22Rv1 (cell line): ENCODE results near the gene AOAH.

Experiments used
- ZFX ChIP-seq: fragments of 450-650 bp; IDR thresholded peaks from 2 replicates; pipeline ENCODE4 v1.6.1; 2017; ENCODE audit warnings: antibody characterized with exemption, borderline replicate concordance
- TF ChIP-seq, protein P1 (sequence below): fragments of 450-650 bp; IDR thresholded peaks from 2 replicates; pipeline ENCODE4 v1.5.1; 2017; ENCODE audit warnings: mild to moderate bottlenecking

DNA sequence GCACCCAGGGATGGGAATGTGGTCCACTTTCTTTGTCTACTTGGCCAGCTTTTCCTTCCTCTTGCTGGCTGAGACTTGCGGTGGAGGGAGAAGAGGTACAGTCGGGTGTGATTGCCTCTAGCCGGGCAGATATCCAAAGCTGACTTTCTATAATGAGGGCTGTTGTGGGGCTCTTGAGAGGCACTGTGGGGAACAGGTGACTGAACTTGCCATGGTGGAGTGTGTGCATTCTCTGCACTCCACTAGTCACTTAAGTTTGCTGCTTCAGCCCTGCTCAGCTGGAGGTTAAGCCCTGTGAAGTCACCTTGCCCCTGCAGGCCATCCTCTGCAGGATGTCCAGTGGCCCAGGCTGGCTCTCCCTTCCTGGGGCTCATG is 116.6 kb downstream of the AOAH start:
- TF ChIP-seq, protein P1, sequence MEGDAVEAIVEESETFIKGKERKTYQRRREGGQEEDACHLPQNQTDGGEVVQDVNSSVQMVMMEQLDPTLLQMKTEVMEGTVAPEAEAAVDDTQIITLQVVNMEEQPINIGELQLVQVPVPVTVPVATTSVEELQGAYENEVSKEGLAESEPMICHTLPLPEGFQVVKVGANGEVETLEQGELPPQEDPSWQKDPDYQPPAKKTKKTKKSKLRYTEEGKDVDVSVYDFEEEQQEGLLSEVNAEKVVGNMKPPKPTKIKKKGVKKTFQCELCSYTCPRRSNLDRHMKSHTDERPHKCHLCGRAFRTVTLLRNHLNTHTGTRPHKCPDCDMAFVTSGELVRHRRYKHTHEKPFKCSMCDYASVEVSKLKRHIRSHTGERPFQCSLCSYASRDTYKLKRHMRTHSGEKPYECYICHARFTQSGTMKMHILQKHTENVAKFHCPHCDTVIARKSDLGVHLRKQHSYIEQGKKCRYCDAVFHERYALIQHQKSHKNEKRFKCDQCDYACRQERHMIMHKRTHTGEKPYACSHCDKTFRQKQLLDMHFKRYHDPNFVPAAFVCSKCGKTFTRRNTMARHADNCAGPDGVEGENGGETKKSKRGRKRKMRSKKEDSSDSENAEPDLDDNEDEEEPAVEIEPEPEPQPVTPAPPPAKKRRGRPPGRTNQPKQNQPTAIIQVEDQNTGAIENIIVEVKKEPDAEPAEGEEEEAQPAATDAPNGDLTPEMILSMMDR: no peak
- TF ChIP-seq ZFX: no peak
